ENCODE results near the gene ZNF385C. TPM values are rescaled to one million over a fixed set of nuclear protein-coding genes. Genes with fewer than 3 reads are reported as not detected.

Gene ZNF385C
- total and polyA plus RNA-seq, 4 donors = 0.03 to 0.19 (median 0.06) TPM; not detected in 1

DNA sequence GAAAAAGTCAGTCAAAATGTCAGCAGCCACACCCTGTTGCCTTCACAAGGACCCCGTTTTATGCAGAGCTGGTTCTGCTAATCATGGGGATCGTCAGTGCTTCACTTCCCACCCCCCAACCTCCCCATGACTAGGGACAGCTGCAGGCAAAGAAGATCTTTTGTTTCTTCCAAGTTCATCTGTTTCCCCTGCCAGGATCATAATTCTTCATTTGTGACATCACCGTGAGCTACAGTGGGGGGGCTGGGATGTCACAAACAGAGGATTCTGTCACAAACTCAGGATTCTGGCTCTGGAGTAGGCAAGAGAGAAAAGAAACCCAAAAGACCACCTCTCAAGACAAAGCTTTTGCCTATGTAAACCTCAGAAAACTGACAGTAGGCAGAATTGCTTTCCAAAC lies 105.7 kb downstream of the ZNF385C start (continued):
- TF ChIP-seq, protein P1, sequence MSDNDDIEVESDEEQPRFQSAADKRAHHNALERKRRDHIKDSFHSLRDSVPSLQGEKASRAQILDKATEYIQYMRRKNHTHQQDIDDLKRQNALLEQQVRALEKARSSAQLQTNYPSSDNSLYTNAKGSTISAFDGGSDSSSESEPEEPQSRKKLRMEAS (IDR thresholded peaks at IDR 0.05) = no peak
- TF ChIP-seq JUND (IDR thresholded peaks at IDR 0.05) (no peak), HNF4G (IDR thresholded peaks at IDR 0.05) (no peak), NR2F2 (IDR thresholded peaks at IDR 0.05) (no peak), RAD21 (IDR thresholded peaks at IDR 0.05) (no peak), GABPA (IDR thresholded peaks at IDR 0.05 in 1 of 2, conservative IDR thresholded peaks at IDR 0.05 in 1 of 2) (no peak), TAF1 (conservative IDR thresholded peaks at IDR 0.05) (no peak), YY1 (IDR thresholded peaks at IDR 0.05) (no peak)

DNA sequence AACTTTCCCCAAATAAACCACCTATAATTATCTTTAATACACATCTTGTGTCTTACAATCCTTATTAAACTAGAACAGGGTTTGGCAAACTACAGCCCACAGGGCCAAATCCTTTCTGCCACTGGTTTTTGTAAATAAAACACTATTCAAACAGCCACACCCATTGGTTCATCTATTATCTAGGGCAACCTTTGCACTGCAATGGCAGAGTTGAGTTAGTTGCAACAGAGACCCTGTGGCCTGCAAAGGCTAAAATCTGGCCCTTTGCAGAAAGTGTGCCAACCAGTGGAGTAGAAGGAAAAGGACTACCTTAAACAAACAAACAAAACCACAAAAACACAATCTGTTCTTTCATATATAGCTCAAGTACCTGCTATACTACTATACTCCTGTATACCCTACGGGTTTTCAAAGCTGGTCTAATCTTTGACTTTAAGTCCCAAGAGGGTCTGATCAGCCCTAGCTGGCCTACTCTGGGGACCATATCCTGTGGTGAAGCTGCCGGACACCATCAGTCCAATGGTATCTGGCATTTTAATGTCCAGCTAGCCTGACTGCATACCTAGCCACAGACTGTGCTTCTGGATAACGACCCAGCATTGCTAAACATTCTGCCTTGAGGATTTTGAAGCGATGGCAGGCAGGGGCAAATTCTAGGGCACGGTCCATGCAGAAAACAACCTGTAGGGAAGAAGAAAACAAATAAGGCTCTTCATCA lies 108.4 kb downstream of the ZNF385C start:
- DNase-seq (ENCODE audit: low spot score) = no peak
- Histone ChIP-seq H3K27me3 (ENCODE audit: control insufficient read depth in 4 of 4, insufficient read depth in 4 of 4, low read length in 3 of 4) (no peaks in the 10 kb centered on the region), H3K36me3 (ENCODE audit: control insufficient read depth in 4 of 4, insufficient read depth in 3 of 4, low read depth in 1 of 4, low read length in 3 of 4) (peaks cover 13 to 54% (median 49%) of the 10 kb centered on the region in 4 donors), H3K4me1 (ENCODE audit: control insufficient read depth in 4 of 4, insufficient read depth in 4 of 4, low read length in 3 of 4) (peaks cover 4 to 28% (median 23%) of the 10 kb centered on the region in 4 donors), H3K27ac (ENCODE audit: low read depth in 1 of 2, low read length in 2 of 2) (peak overlapping the region; percentile 70 to 86), H3K4me3 (ENCODE audit: low read depth in 1 of 3, low read length in 3 of 3) (no peak overlapping the region), H3K9ac (ENCODE audit: low read depth in 1 of 2, low read length in 2 of 2) (no peak overlapping the region), H3K9me3 (ENCODE audit: control insufficient read depth in 4 of 4, low read length in 3 of 4) (no peaks in the 10 kb centered on the region)
- peak; percentile 62 for TF ChIP-seq NR2F2 (IDR thresholded peaks at IDR 0.05)
- TF ChIP-seq, protein P1 (IDR thresholded peaks at IDR 0.05) = peak; percentile 79
- peak; percentile 49 to 59 for TF ChIP-seq RAD21 (IDR thresholded peaks at IDR 0.05)
- TF ChIP-seq, protein P2, sequence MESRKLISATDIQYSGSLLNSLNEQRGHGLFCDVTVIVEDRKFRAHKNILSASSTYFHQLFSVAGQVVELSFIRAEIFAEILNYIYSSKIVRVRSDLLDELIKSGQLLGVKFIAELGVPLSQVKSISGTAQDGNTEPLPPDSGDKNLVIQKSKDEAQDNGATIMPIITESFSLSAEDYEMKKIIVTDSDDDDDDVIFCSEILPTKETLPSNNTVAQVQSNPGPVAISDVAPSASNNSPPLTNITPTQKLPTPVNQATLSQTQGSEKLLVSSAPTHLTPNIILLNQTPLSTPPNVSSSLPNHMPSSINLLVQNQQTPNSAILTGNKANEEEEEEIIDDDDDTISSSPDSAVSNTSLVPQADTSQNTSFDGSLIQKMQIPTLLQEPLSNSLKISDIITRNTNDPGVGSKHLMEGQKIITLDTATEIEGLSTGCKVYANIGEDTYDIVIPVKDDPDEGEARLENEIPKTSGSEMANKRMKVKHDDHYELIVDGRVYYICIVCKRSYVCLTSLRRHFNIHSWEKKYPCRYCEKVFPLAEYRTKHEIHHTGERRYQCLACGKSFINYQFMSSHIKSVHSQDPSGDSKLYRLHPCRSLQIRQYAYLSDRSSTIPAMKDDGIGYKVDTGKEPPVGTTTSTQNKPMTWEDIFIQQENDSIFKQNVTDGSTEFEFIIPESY (IDR thresholded peaks at IDR 0.05) = peak; percentile 93
- TF ChIP-seq HNF4G (IDR thresholded peaks at IDR 0.05) = peak; percentile 92
- TF ChIP-seq, protein P3, sequence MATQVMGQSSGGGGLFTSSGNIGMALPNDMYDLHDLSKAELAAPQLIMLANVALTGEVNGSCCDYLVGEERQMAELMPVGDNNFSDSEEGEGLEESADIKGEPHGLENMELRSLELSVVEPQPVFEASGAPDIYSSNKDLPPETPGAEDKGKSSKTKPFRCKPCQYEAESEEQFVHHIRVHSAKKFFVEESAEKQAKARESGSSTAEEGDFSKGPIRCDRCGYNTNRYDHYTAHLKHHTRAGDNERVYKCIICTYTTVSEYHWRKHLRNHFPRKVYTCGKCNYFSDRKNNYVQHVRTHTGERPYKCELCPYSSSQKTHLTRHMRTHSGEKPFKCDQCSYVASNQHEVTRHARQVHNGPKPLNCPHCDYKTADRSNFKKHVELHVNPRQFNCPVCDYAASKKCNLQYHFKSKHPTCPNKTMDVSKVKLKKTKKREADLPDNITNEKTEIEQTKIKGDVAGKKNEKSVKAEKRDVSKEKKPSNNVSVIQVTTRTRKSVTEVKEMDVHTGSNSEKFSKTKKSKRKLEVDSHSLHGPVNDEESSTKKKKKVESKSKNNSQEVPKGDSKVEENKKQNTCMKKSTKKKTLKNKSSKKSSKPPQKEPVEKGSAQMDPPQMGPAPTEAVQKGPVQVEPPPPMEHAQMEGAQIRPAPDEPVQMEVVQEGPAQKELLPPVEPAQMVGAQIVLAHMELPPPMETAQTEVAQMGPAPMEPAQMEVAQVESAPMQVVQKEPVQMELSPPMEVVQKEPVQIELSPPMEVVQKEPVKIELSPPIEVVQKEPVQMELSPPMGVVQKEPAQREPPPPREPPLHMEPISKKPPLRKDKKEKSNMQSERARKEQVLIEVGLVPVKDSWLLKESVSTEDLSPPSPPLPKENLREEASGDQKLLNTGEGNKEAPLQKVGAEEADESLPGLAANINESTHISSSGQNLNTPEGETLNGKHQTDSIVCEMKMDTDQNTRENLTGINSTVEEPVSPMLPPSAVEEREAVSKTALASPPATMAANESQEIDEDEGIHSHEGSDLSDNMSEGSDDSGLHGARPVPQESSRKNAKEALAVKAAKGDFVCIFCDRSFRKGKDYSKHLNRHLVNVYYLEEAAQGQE (IDR thresholded peaks at IDR 0.05) = peak; percentile 86
- peak; percentile 98 to 99 for TF ChIP-seq HNF4A (conservative IDR thresholded peaks at IDR 0.05)
- peak in 1 of 2 donors; percentile 33 for TF ChIP-seq EGR1 (IDR thresholded peaks at IDR 0.05; ENCODE audit: low read depth in 2 of 2)
- TF ChIP-seq, protein P4, sequence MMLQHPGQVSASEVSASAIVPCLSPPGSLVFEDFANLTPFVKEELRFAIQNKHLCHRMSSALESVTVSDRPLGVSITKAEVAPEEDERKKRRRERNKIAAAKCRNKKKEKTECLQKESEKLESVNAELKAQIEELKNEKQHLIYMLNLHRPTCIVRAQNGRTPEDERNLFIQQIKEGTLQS (IDR thresholded peaks at IDR 0.05) = peak; percentile 35
- TF ChIP-seq, protein P5, sequence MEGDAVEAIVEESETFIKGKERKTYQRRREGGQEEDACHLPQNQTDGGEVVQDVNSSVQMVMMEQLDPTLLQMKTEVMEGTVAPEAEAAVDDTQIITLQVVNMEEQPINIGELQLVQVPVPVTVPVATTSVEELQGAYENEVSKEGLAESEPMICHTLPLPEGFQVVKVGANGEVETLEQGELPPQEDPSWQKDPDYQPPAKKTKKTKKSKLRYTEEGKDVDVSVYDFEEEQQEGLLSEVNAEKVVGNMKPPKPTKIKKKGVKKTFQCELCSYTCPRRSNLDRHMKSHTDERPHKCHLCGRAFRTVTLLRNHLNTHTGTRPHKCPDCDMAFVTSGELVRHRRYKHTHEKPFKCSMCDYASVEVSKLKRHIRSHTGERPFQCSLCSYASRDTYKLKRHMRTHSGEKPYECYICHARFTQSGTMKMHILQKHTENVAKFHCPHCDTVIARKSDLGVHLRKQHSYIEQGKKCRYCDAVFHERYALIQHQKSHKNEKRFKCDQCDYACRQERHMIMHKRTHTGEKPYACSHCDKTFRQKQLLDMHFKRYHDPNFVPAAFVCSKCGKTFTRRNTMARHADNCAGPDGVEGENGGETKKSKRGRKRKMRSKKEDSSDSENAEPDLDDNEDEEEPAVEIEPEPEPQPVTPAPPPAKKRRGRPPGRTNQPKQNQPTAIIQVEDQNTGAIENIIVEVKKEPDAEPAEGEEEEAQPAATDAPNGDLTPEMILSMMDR (IDR thresholded peaks at IDR 0.05; ENCODE audit: low read depth, low read length, missing input control) = no peak
- TF ChIP-seq YY1 (IDR thresholded peaks at IDR 0.05) = peak; percentile 94
- peak; percentile 87 to 95 for TF ChIP-seq RXRA (IDR thresholded peaks at IDR 0.05)
- TF ChIP-seq FOXA1 (IDR thresholded peaks at IDR 0.05) = peak; percentile 66
- TF ChIP-seq FOXA2 (IDR thresholded peaks at IDR 0.05) = peak; percentile 80
- TF ChIP-seq GABPA (IDR thresholded peaks at IDR 0.05 in 1 of 2, conservative IDR thresholded peaks at IDR 0.05 in 1 of 2) = peak in 1 of 2 donors; percentile 65
- TF ChIP-seq JUND (IDR thresholded peaks at IDR 0.05) = peak; percentile 42 to 86
- peak; percentile 94 for TF ChIP-seq SP1 (IDR thresholded peaks at IDR 0.05)
- TF ChIP-seq TAF1 (conservative IDR thresholded peaks at IDR 0.05) = no peak
- WGBS = 52% methylated on average over 5 of the region's 5 CpGs
